HG02798 (cell line): ENCODE data around the gene PKD1.
"Not testable (repeated sequence)": the region's sequence is repeated elsewhere in the genome, so short reads cannot be mapped to it uniquely, and the experiment has no call there.

Experiments
- ATAC-seq: cut with Tn5 transposase; IDR thresholded peaks from one replicate; pipeline ENCODE4 v1.9.1; 2021; ENCODE audit warnings: mild to moderate bottlenecking; ENCODE audit not compliant: unreplicated experiment, poor library complexity

PKD1 gene

GRCh38 chr16:2152695-2153506 lies 17.2 kb upstream of the PKD1 start:
- no peak for ATAC-seq

GRCh38 chr16:2151188-2152091 lies 15.7 kb upstream of the PKD1 start:
- no peak for ATAC-seq

GRCh38 chr16:2150418-2151187 lies 14.9 kb upstream of the PKD1 start:
- no peak for ATAC-seq

- no peak for ATAC-seq
These were observed 14.1 kb upstream of the PKD1 start for GRCh38 chr16:2149630-2150417.

- ATAC-seq: no peak
These were observed 13.3 kb upstream of the PKD1 start for GRCh38 chr16:2148714-2149629.

GRCh38 chr16:2147981-2148671 lies 12.4 kb upstream of the PKD1 start, which contains the start of gene RAB26:
Gene RAB26, plus strand, starts transcription at chr16:2148625. Its CDS starts 159 bp downstream, at chr16:2148784.
- no peak for ATAC-seq

GRCh38 chr16:2147378-2147777 lies 11.7 kb upstream of the PKD1 start:
- no peak for ATAC-seq

GRCh38 chr16:2145843-2146242 lies 10.1 kb upstream of the PKD1 start:
- ATAC-seq: no peak

GRCh38 chr16:2143878-2144485 lies 8.3 kb upstream of the PKD1 start:
- ATAC-seq: no peak

GRCh38 chr16:2142942-2143877 lies 7.5 kb upstream of the PKD1 start:
- ATAC-seq: no peak

GRCh38 chr16:2135071-2135470 lies 627 bp downstream of the PKD1 start:
- not testable (repeated sequence) for ATAC-seq

- not testable (repeated sequence) for ATAC-seq
These were observed 1.9 kb downstream of the PKD1 start for GRCh38 chr16:2133797-2134196.

GRCh38 chr16:2129890-2130447 lies 5.7 kb downstream of the PKD1 start:
- ATAC-seq: not testable (repeated sequence)

GRCh38 chr16:2129251-2129650 lies 6.4 kb downstream of the PKD1 start:
- ATAC-seq: not testable (repeated sequence)

- not testable (repeated sequence) for ATAC-seq
These were observed 7.9 kb downstream of the PKD1 start for GRCh38 chr16:2127630-2128280.
